Stimulated activated CD8-positive, alpha-beta memory T cell treated with anti-CD3 and anti-CD28 coated beads, Interleukin-4, amount 100 ng/mL, for 4 hours (primary cell): ENCODE results near the gene SLC12A7.

ENCODE experiments used
- DNase-seq, 2 donors: peaks; one replicate each; pipeline ENCODE4 v3.0.0-alpha.2; 2020; ENCODE audit warnings: low read depth in 2 of 2, low spot score in 1 of 2

The SLC12A7 gene

DNA sequence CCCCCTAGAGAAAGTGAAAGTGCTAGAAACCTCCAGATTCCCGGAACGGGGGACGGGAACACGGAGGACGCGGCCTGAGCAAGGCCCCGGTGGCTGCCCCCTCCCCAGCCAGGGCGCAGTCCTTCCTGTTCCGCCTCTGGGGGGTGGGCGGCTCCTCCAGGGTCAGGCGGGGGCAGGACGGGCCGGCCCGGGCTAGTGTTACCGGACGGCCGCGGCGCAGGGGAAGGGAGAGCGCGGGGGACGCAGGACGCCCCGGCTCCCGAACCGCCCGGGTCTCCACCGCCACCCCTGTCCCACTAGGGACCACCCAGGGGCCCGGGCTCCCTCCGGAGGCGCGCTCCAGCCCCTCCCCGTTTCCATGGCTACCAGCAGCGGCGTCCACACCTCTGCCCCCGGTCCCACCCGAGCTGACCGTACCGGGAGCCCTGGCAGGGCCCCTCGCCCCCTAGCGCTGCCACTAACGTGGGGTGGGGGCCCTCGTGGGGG lies 579 bp downstream of the SLC12A7 start:
- no peak for DNase-seq

DNA sequence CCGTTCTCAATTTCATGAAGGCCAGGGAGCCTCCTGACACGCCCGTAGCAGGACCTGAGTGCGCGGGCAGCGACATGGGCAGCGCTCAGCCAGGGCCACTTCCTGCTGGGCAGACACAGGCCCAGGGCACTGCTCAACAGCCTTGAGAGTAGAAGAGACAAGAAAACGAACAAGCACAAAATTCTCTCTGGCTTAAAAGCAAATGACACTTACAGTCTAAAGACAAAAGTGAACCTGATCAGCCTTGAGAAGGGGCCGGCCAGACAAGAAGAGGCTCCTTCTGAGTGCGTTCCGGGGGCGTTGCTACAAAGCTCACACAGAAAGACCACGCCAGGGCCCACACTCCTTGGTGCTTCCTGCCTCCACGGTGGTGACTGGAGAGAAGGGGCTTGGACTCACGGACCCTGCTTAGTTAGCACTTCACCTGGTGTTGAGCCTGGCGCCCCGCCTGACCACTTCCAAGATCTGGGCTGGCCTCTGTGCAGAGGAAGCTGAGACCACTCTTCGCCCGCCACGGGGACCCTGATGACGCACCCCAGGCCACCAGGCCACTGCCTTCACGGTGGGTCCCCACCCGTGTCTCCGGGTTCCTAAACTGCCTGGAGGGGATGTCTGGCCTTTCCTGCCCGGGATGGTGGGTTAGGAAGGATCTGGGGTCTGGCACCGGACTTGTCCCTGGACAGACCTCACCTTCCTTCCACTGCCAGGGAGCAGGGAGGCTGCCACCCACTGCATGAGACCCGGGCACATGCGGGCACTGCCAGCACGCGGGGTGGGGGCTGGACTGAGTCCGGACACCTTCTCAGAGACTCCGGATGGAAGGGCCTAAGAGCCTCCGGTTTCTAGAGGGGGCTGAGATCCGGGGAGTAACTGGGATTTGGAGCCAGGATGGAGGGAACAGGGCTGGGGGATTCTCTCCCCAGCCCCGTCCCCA lies 1.3 kb downstream of the SLC12A7 start:
- DNase-seq, result no peak

DNA sequence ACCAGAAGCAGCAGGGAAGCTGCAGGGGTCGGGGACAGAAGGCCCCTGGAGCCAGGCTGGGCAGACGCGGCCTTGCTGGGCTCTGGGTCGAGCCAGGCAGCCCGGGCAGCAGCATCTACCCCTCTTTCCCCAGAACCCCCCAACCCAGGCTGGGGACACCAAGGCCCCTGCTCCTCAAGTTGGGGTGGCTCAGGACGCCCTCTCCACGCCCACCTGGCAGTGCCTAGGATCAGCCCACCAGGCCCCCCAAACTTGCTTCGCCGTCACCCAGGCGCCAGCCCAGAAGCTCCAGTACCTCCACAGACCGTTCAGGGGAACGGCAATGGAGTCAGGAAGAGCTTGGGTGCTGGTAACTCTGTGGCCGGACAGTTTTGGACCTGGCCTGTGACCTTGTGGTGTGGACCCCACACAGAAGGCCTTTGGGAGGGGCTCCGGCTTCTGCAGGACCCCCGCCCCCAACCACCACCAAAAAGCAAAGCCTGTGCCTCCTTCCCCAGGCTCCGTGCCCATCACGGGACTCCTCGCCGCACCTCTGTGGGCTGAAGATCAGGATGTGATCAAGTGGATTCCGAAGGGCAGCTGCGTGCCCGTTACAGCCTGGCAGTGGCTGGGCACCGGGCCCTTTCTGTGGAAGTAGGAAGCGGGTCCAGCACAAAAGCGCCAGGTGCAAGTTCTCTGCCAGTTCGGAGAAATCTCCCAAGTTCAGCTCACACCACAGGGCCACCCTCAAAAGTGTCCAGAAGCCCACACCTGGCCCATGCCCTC lies 2.1 kb downstream of the SLC12A7 start:
- no peak for DNase-seq

DNA sequence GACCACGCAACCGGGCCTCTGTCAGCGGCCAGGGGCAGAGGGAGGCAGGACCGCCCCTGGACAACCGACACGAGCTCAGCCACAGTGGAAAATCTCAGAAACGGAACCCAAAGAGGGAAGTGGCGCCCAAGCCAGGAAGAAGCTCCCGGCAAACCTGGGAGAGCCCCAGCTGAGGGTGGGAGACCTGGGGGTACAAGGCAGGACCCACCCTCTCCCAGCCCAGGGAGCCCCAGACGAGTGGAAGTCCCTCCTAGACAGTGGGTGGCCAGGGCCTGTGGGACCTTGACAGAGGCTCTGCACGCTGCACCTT lies 3.0 kb downstream of the SLC12A7 start:
- no peak for DNase-seq

DNA sequence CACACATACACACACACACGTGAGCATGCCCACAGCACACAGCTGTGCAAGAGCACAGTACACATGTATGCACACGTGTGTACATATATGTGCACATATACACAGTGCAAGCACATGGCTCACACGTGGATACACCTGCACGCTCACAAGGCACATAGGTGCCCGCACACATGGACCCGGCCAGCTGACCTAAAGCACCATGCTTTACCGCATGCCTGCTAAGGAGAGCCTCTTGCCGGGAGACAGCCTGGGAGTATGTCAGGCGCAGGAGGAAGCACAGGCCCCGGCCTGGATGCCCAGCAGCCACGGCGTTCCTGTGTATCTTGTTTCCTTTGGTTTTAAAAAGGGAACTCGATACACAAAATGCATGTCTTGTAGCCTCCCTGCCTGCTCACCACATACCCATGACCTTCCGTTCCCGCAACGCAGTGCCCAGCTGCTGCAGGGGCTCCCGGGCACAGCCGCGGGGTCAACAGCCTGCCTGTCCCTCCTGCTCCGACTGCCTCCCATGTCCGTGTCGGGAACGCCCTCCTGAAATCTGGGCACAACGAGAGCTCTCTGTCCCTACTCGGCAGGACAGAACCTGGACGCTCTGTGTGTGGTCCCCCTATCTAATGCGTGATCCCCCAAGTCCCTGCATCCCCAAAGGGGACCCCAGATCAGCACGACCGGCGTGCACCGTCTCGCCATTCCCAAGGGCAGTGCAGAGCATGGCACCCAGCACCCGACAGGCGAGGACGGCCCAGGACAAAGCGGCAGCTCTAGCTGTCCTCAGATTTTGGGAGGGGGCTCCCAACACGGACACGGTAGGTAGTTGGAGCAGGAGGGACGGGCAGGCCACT lies 3.6 kb downstream of the SLC12A7 start:
- DNase-seq, result no peak

DNA sequence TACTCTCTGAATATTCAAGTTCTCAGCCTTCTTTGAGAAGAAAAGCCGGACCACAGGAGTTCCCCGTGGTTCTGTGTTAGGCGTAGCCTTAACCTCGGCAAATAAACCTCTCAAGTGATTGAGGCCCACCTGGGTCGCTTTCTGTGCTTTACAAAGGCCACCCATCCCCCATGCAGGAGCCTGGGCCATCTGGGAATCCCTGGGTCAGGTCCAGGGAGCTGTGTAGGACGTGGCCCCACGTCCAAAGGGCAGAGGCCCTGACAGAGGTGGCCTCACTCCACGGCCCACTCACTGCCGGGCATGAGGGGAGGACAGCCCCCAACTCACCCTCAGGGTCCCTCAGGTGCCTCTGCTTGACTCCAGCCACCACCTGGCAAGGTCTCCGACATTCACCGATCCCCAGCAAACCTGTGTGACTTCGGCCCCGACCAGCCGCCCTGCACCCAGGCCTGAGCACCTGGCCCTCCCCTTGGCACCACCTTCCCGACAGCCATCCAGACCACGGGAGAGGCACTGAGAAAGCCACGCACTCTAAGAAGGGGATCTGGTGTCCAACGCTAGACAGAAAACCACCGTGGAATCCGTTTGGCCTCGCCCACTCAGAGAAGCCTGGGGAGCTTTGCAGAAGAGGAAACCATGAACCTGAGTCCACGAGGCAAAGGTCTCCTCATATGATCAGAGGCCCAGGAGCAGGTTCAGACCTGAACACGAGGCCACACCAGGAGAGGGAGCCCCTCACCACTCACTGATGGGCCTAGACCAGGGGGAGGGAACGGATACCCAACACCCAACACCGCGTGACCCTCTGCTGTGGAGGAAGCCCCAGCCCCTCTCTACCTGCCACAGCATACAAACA lies 4.5 kb downstream of the SLC12A7 start:
- DNase-seq, result no peak

DNA sequence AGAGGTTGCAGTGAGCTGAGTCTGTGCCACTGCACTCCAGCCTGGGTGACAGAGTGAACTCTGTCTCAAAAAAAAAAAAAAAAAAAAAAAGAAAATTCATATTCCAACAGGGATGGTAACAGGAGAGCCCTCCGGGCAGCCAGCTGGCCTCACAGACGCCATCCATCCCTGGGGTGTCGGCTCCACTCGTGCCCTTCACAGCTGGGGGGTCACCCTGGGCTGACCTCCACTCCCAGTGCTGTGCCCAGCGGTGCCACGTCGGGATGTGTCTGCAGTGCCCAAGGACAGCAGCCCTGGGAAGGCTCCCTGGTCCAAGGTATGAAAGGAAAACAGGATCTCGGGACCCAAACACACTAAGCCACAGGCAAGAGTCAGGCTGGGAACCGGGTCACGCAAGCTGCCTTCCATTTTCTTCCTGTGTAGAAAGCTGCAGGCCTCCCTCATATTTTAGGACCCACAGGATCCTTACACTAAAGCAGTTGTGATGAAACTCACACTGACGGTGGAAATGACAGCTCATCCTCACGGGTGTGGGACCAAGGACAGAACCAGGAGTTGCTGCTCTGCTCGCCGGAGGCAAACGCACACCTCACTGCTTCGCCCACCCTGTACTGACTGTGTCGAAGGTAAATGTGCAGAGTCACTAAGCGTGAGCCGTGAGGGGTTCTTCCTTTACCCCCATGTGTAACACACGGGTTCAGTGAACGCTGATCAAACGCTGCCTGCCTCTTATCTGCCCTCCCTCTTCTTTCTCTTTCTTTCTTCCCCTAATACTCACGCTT lies 5.3 kb downstream of the SLC12A7 start:
- DNase-seq, result no peak

DNA sequence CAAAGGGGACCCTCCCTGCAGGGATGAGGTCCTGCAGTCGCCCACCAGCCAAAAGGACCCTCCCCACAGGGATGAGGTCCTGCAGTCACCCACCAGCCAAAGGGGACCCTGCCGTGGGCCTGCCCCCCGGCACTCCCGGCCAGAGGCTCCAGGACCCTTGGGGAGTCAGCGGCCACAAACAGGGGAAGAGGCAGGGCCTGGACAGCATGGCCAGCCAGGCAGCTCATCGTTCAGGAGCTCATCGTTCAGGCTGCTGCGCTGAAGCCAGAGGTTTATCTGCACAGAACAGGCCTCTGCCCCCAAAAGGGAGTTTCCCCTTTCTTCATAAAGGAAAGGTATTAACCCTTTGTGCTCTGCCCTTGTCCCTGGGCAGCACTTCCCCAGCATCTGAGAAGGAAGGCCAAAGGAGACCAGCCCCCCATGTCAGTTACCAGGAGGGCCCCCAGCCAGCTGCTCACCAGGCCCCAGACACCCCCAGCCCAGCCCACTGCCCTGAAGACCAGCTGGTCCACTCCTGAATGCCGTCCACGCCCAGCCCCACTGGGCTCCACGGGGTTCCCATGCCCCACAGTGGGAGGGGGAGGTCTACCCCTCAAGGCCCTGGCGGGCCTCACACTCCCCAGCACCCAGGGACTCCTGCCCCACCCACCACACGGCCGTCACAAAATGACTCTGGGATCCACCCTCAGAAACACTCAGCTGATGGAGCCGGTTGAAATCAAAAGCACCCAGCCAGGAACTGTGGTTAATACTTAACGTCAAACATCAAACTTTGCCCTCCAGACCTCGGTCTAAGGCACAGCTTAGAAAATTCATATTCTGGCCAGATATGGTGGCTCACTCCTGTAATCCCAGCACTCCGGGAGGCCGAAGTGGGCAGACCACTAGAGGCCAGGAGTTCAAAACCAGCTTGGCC lies 6.3 kb downstream of the SLC12A7 start:
- DNase-seq, result no peak

DNA sequence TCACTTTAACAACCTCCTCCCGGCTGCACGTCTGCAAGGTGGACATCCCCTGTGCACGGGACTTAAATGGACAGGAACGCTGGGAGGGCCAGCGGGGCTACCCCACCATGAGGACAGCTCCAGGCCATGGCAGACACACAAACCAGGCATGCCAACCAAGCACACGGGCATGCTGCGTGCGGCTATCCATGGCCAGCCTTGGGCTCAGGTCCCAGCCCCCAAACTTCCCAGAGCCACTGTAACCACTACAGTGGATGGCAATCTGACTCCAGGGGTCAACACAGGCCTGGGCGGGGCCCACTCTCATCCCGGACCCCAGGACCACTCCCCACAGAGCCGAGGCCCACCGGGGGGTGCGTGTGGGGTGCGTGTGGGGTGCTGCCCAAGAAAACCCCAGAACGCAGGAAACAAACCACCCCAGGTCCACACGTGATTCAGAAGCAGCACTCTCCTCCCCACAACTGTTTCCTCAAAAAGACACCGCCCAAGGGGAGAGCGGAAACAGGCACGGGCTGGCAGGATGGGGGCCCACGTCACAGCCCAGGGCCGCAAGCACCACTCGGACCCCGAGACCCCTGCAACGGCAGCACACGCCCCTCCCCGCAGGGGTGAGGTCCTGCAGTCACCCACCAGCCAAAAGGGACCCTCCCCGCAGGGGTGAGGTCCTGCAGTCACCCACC lies 7.4 kb downstream of the SLC12A7 start:
- no peak for DNase-seq

DNA sequence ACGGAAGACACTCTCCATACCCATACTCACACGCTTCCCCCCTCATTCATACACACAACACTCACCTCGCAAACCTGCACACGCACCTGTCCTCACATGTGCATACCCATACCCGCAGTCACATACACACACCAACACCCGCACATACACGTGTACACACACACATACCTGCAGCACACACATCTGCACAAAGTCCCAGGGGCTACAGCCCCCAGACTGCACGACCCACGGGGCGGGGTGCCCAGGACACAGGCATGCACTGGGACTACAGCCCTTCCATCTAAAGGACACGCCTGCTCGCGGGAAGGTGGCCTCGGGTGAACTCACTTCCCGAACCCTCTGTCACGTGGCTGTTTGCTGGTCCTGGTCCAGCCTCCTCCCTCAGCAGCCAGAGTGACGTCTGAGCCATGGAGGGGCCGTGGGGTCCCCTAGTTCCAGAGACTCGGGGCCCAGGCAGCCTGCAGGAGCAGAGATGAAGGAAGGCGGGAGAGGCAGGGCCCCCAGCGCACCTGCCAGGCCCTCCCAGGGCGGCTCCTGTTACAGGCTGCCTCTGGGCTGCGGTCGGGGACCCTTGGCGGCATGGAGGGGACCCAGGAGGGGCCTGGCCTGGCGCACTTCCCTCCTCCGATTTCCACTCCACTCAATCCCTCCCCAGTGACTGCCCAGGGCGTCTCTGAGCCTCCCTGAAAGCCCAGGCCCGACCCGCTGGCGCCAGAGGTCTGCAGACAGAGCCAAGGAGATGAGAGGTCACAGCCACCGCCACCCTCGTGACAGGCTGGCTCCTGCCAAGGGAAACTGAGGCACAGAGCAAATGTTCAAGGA lies 8.1 kb downstream of the SLC12A7 start:
- no peak for DNase-seq

DNA sequence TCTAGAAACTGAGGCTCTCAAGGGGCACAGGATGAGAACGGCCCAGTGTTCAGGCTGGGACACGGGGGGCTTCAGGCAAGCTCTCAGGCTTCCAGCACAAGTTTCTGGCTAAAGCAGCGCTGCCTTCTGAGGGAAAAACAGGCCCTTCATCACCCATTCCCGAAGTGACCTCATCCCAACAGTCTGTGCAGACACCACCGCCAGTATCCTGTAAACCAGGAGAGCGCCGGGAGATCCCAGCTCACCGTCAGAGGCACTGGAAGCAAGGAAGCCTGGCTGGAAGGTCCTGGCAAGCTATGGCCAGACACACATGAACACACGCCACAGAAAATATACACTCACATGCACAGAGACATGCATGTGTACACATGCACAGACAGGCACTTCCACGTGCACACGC lies 8.8 kb downstream of the SLC12A7 start:
- no peak for DNase-seq

DNA sequence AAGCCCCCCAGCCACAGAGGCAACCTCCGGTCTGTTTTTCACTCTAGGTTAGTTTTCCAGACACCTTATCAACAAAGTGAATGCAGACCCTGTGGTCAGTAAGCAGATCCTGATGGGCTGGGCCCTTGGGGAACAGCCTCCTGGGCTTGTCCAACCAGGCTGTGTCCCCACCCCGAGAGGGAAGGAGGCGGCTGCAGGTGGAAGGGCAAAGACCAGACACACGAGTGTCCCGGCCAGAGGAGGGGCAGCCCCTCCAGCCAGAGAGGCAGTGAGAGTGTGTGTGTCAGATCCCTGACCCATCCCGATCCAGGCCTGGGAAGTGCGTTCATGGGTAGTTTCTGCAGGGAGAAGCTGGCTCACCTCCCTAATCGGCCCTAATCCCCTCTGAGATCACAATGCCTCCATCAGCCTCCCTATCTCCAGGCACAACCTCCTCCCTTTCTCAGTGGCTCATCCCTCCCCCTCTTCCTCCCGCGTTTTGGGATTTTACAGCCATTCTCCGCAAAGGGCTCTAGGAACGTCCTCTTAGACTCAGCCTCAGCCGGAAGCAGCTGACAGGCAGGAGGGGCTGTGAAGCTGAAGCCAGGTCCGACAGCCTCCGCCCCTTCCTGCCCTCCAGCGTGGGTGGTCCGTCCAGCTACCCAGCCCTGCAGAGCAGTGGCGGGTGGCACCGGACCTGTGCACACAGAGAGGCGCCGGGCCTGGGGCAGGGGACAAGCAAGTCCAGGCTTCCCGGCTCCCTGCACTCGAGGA lies 9.7 kb downstream of the SLC12A7 start:
- no peak for DNase-seq

DNA sequence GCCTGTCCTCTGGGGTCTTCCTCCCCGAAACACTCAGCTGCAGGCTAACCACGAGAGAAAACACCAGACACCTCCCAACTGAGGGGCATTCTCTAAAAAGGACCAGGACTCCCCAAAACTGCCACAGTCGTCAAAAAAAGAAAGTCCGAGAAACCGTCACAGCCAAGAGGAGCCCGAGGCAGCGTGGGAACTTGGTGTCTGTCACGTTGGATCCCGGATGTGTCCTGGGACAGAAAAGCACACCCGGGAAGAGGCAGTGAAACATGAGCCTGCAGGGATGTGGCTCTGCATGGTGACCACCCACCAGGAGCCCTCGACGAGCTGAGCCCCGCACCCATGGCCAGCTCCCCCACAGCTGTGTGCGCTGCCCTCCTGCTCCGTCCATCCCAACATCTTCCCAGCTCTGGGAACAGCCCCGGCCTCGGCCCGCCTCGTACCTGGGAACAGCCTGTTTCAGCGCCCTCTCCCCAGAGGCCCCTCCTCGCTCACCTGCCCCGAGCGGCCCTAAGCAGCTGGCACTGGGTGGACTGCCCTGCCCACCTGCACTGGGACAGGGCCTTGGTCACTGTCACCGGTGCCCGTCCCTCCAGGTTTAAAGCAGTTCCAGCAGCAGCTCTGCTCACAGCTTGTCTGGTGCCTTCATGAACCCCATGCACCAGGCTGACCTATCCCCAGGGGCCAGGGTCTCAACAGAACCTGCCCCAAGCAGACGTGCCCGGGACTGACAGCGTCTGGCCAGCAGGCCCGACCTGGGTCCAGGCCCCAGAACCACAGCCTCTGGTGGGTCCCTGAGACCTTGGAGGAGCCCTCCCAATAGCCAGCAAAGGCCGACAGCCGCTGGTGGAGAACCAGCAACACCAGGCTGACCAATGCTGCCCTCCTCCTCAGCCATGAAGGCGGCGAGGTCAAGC lies 10.9 kb downstream of the SLC12A7 start:
- DNase-seq, result no peak

DNA sequence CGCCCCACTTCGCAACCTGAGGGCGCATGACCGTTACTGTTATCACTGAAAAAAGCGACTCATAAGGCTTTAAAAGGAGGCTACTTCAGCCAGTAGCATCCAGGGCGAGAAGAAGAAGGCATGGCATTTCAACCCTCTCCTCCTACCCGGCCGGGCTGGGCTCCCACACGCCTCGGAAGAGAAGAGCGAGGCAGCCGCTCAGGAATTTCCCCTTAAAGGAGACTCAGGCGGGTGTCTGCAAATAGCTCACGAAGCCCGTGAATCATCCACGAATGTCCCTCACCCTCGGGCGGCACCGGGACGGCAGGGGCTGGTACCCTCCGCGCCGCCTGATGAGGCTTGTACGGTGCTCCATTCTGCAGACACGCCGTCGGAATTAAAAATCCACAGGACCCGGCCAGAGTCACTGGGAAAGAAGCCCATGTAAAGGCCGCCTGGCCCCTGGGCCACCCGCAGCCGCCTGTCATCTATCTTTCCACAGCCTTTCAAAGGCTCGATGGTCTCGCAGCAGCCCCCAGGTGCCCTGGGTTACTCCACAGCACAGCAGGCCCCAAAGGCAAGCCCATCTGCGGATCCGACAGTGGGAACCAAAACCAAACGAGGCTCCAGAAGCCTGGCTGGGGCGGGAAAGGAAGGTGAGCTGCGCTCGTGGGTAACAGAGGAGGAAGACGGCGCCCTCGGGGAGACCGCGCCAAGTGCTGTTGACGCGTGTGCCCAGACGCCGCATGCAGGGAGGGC lies 11.8 kb downstream of the SLC12A7 start:
- no peak for DNase-seq
